Measurements from ENCODE around the gene CTDSP1.

Gene CTDSP1, protein sequence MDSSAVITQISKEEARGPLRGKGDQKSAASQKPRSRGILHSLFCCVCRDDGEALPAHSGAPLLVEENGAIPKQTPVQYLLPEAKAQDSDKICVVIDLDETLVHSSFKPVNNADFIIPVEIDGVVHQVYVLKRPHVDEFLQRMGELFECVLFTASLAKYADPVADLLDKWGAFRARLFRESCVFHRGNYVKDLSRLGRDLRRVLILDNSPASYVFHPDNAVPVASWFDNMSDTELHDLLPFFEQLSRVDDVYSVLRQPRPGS

GRCh38 chr2:218399391-218400166 is at the start of gene CTDSP1:
Gene CTDSP1 (plus strand): TSS chr2:218399868. CDS start chr2:218400091, 223 bp downstream.
- DNase-seq (ENCODE audit: low read depth in 2 of 2): peak; percentile 87

GRCh38 chr2:218354045-218354444 is 45.6 kb upstream of the CTDSP1 start:
- DNase-seq (ENCODE audit: low read depth in 2 of 2): no peak

GRCh38 chr2:218354850-218355443 is 44.7 kb upstream of the CTDSP1 start:
- no peak for DNase-seq (ENCODE audit: low read depth in 2 of 2)

DNA sequence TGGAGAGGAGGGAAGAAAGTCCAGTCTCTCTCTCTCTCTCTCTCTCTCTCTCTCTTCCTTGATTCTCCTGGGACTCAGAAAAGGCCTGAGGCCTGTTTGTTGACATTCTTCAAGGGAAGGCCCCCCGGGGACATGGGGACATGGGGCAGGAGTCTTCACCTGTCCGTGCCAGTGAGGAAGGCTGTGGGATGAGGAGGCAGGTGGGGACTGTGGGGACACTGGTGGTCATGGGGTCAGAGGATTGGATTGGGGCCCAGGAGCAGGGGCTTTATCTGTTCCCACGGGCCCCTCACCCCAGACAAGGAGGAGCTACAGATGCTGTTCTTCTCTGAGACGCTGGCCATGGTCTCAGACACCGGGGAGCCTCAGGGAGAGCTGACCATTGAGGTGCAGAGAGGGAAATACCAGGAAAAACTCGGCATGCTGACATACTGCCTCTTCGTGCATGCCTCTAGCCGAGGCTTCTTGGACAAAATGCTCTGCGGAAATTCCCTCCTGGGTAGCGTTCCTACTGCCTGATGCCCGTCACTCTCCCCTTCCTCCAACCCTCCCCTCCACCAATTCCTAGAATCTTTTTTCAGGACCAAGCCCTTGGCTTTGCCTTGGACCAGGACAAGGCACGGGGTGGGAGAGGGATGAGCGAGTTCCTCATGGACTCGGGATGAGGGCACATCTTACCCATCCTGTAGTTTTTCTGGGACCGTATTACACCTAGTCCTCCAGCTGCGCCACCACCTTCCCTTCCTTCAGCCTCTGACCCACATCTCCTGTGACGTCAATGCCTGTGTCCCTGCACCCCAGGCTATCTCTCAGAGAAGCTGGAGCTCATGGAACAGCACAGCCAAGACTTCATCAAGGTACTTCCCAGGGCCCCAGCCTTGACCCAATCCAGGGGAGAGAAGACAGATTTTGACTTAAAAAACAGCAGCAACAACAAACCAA is 42.2 kb upstream of the CTDSP1 start:
- DNase-seq (ENCODE audit: low read depth in 2 of 2): no peak

DNA sequence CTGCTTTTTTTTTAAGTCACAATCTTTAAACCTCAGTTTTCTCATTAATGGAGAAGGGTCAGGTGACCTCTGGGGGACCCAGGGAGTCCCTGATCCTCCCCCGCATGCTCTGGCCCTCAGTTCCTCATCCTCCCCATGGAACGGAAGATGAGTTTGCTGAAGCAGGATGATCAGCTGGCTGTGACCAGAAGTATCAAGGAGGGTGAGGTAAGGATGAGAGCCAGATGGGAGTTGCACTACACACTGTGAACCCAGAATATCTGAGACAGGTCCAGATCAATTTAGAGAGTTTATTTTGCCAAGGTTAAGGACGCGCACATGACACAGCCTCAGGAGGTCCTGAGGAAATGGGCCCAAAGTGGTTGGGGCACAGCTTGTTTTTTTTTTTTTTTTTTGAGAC is 39.2 kb upstream of the CTDSP1 start:
- no peak for DNase-seq (ENCODE audit: low read depth in 2 of 2)

- DNase-seq (ENCODE audit: low read depth in 2 of 2): no peak
Observed at GRCh38 chr2:218362606-218363005, 37.1 kb upstream of the CTDSP1 start.

DNA sequence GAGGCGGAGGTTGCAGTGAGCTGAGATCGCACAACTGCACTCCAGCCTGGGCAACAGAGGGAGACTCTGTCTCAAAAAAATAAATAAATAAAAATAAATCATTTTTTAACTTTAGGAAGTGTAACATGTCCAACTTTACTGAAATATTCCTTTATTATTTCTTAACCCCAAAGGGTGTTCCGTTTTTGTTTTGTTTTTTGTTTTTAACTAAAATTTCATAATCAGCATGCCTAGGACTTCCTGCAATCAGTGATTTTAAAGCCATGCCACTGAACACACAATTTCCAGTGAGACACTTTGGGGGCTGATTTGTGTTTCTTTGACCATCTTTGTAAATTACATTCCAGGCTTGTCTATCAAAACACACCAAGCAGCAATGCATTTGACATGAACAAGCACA is 35.9 kb upstream of the CTDSP1 start:
- no peak for DNase-seq (ENCODE audit: low read depth in 2 of 2)

- no peak for DNase-seq (ENCODE audit: low read depth in 2 of 2)
Observed at GRCh38 chr2:218364196-218364595, 35.5 kb upstream of the CTDSP1 start.

DNA sequence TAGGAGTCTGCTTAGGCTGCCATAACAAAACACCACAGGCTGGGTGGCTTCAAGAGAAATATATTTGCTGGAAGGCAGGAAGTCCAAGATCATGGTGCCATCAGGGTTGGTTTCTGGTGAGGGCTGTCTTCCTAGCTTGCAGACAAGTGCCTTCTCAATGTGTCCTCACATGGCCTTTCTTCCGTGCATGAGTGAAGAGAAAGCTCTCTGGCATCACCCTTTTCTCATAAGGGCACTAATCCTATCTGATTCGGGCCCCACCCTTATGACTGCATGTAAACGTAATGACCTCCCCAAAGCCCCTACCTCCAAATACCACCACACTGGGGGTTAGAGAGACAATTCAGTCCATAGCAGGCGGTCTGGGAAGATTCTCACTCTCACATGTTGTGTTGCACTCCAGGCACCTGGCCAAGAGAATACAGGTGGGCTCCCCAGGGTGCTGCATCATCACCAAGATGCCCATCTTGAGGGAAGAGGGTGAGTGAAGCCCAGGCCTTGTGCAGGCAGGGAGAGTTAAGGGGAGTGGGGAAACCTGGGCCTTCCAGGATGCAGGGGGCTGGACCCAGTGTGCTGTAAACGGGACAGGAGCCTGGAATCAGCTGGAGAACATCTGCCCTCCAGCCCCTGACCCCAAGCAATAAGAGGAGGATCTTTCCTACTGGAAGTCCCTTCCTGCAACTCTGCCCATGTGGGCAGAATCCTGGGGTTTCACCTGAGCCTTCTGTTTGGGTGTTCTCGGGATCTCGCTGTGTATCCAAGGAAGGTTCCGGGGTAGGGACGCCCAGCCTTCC is 32.9 kb upstream of the CTDSP1 start:
- DNase-seq (ENCODE audit: low read depth in 2 of 2): no peak

GRCh38 chr2:218367415-218368149 is 32.1 kb upstream of the CTDSP1 start:
- peak; percentile 70 to 73 for DNase-seq (ENCODE audit: low read depth in 2 of 2)

DNA sequence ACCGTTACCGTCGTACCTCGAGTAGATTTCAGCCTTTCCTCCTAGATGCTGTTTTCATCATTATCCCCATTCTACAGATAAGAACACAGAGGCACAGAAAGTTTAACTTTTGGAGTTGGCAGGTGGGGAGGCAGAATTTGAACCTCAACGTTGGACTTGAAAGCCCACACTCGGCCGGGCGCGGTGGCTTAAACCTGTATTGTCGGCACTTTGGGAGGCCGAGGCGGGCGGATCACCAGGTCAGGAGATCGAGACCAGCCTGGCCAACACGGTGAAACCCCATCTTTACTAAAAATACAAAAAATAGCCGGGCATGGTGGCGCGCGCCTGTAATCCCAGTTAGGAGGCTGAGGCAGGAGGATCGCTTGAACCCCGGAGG is 31.5 kb upstream of the CTDSP1 start:
- DNase-seq (ENCODE audit: low read depth in 2 of 2): no peak

GRCh38 chr2:218368621-218369153 is 31.0 kb upstream of the CTDSP1 start:
- DNase-seq (ENCODE audit: low read depth in 2 of 2): no peak

DNA sequence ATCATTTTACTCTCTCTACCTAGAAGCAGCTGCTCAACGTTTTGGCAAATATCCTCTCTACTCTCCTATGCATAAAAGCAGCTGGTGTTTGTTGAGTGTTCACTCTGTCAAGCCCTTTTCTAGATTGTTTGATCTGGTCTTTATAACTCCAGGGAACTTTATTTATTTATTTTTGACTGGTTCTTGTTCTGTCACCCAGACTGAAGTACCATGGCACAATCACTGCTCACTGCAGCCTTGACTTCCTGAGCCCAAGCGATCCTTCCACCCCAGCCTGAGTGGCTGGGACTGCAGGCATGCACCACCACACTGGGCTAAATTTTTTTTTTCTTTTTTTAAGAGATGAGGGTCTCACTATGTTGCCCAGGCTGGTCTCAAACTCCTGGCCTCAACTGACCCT is 30.3 kb upstream of the CTDSP1 start:
- no peak for DNase-seq (ENCODE audit: low read depth in 2 of 2)

DNA sequence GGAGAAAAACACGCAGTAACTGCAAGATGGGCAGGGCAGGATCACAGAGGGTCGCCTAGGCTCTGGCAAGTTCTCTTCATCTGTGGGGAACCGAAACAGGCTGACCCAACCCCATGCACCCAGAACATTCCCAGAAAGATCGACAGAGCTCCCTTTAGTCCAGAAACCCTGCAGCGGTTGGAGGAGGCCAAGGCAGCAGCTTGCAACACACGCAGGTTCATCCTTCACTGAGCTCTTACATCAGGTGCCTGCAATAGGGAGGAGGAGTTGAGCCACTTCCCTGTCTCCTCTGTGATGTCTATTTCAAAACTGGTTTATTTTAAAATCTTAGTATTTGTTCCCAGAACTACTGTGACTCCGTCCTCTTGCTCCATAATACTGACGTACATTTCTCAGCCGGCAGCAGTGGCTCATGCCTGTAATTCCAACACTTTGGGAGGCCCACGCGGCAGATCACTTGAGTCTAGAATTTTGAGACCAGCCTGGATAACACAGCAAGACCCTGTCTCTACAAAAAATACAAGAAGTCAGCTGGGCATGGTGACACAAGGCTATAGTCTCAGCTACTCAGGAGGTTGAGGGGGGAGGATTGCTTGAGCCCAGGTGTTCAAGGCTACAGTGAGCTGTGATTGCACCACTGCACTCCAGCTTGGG is 29.1 kb upstream of the CTDSP1 start:
- DNase-seq (ENCODE audit: low read depth in 2 of 2): no peak

DNA sequence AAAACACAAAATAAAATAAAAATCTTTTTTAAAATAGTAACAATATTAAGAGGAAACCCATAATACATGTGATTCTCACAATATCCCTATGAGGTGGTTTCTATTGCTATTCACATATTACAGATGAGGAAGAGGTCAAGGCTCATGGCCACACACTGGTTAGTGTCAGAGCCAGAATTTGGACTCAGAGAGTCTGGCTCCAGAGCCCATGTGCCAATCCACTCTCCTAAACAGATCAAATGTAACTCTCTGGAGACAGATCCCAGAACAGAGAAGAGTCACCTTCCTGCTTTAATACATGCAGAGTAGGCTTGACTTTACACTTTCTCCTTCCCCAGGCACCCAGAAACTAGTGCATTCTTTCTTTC is 27.7 kb upstream of the CTDSP1 start:
- no peak for DNase-seq (ENCODE audit: low read depth in 2 of 2)

GRCh38 chr2:218374795-218375194 is 24.9 kb upstream of the CTDSP1 start:
- no peak for DNase-seq (ENCODE audit: low read depth in 2 of 2)

- DNase-seq (ENCODE audit: low read depth in 2 of 2): no peak
Observed at GRCh38 chr2:218375212-218375611, 24.5 kb upstream of the CTDSP1 start.

DNA sequence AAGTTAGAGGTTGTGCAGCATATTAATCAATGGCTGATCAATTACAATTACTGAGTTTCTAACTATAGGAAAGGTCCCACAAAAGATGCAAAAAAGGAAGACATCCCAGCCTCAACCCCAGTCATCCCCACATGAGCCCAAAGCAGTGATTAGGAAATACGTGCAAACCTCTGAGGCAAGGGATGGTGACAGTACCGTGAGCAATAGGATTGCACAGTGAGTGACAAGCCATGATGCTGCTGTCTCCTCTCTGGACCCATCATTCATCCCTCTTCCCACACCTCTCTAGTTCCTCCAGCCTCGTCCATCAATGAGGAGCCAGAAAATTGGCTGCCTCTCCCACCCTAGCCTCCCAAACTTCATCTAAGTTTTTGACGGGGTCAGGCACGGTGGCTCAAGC is 21.6 kb upstream of the CTDSP1 start:
- DNase-seq (ENCODE audit: low read depth in 2 of 2): no peak

DNA sequence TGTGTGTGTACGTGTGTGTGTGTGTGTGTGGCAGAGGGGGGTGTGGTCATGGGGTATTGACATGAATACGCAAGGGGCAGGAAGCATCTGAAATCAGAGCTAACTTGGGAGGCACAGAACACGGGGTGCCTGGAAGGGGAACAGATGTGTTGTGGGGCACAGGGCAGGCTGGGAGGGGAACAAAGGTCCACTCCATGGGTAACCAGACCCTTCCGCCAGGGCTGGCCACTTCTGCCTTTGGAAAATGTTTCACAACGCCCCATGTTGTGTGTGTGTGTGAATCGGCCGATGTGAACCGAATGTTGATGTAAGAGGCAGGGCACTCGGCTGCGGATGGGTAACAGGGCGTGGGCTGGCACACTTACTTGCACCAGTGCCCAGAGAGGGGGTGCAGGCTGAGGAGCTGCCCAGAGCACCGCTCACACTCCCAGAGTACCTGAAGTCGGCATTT is 17.7 kb upstream of the CTDSP1 start, which contains the start of gene SLC11A1:
Gene SLC11A1 (plus strand): TSS at position 358 of the 451 bp plus-strand sequence. CDS start 96 bp downstream, outside the sequence.
- DNase-seq (ENCODE audit: low read depth in 2 of 2): no peak
